ENCODE results near the gene KCNIP1.

KCNIP1 gene

GRCh38 chr5:170475294-170476000 lies 28.4 kb upstream of the KCNIP1 start:
- no peaks in the 10 kb centered on the region for H3K36me3 ChIP-seq (ENCODE audit: insufficient read depth, low read length)
- TF ChIP-seq, protein P1, sequence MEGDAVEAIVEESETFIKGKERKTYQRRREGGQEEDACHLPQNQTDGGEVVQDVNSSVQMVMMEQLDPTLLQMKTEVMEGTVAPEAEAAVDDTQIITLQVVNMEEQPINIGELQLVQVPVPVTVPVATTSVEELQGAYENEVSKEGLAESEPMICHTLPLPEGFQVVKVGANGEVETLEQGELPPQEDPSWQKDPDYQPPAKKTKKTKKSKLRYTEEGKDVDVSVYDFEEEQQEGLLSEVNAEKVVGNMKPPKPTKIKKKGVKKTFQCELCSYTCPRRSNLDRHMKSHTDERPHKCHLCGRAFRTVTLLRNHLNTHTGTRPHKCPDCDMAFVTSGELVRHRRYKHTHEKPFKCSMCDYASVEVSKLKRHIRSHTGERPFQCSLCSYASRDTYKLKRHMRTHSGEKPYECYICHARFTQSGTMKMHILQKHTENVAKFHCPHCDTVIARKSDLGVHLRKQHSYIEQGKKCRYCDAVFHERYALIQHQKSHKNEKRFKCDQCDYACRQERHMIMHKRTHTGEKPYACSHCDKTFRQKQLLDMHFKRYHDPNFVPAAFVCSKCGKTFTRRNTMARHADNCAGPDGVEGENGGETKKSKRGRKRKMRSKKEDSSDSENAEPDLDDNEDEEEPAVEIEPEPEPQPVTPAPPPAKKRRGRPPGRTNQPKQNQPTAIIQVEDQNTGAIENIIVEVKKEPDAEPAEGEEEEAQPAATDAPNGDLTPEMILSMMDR (IDR thresholded peaks at IDR 0.05; ENCODE audit: low read length): no peak
- TF ChIP-seq EZH2 (IDR thresholded peaks at IDR 0.05; ENCODE audit: borderline replicate concordance, low read length): no peak
- no peaks in the 10 kb centered on the region for H4K20me1 ChIP-seq (ENCODE audit: insufficient read depth, low read length)
- H2AFZ ChIP-seq (ENCODE audit: low read length): no peak overlapping the region
- no peaks in the 10 kb centered on the region for H3K4me1 ChIP-seq (ENCODE audit: insufficient read depth, low read length, severe bottlenecking)
- no peaks in the 10 kb centered on the region for H3K9me2 ChIP-seq (ENCODE audit: low read depth, low read length)
- H3F3A ChIP-seq (ENCODE audit: insufficient read depth, low read length): no peaks in the 10 kb centered on the region
- no peaks in the 10 kb centered on the region for H3K79me2 ChIP-seq (ENCODE audit: insufficient read depth, low read length)
- H3K9ac ChIP-seq (ENCODE audit: low read length): no peak overlapping the region
- no peaks in the 10 kb centered on the region for H3K27me3 ChIP-seq (ENCODE audit: insufficient read depth, low read length)
- no peak overlapping the region for H3K4me3 ChIP-seq (ENCODE audit: low read depth, low read length, poor library complexity, severe bottlenecking)
- no peaks in the 10 kb centered on the region for H3K9me3 ChIP-seq (ENCODE audit: low read length)
- no peak overlapping the region for H3K27ac ChIP-seq (ENCODE audit: low read depth, low read length, poor library complexity, severe bottlenecking)
- no peak overlapping the region for H3K4me2 ChIP-seq (ENCODE audit: low read length)

GRCh38 chr5:170476704-170477103 lies 27.1 kb upstream of the KCNIP1 start:
- no peaks in the 10 kb centered on the region for H3K9me2 ChIP-seq (ENCODE audit: low read depth, low read length)
- H3K27ac ChIP-seq (ENCODE audit: low read depth, low read length, poor library complexity, severe bottlenecking): no peak overlapping the region
- no peak overlapping the region for H3K9ac ChIP-seq (ENCODE audit: low read length)
- H3K4me3 ChIP-seq (ENCODE audit: low read depth, low read length, poor library complexity, severe bottlenecking): no peak overlapping the region
- H3K4me1 ChIP-seq (ENCODE audit: insufficient read depth, low read length, severe bottlenecking): no peaks in the 10 kb centered on the region
- TF ChIP-seq, protein P1 (IDR thresholded peaks at IDR 0.05; ENCODE audit: low read length): no peak
- no peaks in the 10 kb centered on the region for H3K36me3 ChIP-seq (ENCODE audit: insufficient read depth, low read length)
- no peak overlapping the region for H2AFZ ChIP-seq (ENCODE audit: low read length)
- no peaks in the 10 kb centered on the region for H3K79me2 ChIP-seq (ENCODE audit: insufficient read depth, low read length)
- H3K27me3 ChIP-seq (ENCODE audit: insufficient read depth, low read length): no peaks in the 10 kb centered on the region
- H3K9me3 ChIP-seq (ENCODE audit: low read length): no peaks in the 10 kb centered on the region
- no peak overlapping the region for H3K4me2 ChIP-seq (ENCODE audit: low read length)
- H4K20me1 ChIP-seq (ENCODE audit: insufficient read depth, low read length): no peaks in the 10 kb centered on the region
- H3F3A ChIP-seq (ENCODE audit: insufficient read depth, low read length): no peaks in the 10 kb centered on the region

- H3K4me1 ChIP-seq (ENCODE audit: insufficient read depth, low read length, severe bottlenecking): no peaks in the 10 kb centered on the region
- no peak overlapping the region for H3K27ac ChIP-seq (ENCODE audit: low read depth, low read length, poor library complexity, severe bottlenecking)
Measured at GRCh38 chr5:170477906-170478305, 25.9 kb upstream of the KCNIP1 start.

More at GRCh38 chr5:170477906-170478305, 25.9 kb upstream of the KCNIP1 start:
- Histone ChIP-seq H2AFZ (ENCODE audit: low read length) (no peak overlapping the region), H3F3A (ENCODE audit: insufficient read depth, low read length) (no peaks in the 10 kb centered on the region), H3K4me2 (ENCODE audit: low read length) (no peak overlapping the region), H3K9me2 (ENCODE audit: low read depth, low read length) (no peaks in the 10 kb centered on the region), H3K36me3 (ENCODE audit: insufficient read depth, low read length) (no peaks in the 10 kb centered on the region), H3K9ac (ENCODE audit: low read length) (no peak overlapping the region), H3K4me3 (ENCODE audit: low read depth, low read length, poor library complexity, severe bottlenecking) (no peak overlapping the region), H3K9me3 (ENCODE audit: low read length) (no peaks in the 10 kb centered on the region), H3K27me3 (ENCODE audit: insufficient read depth, low read length) (no peaks in the 10 kb centered on the region), H3K79me2 (ENCODE audit: insufficient read depth, low read length) (no peaks in the 10 kb centered on the region), H4K20me1 (ENCODE audit: insufficient read depth, low read length) (no peaks in the 10 kb centered on the region)
- no peak for TF ChIP-seq EZH2 (IDR thresholded peaks at IDR 0.05; ENCODE audit: borderline replicate concordance, low read length)
- TF ChIP-seq, protein P1 (IDR thresholded peaks at IDR 0.05; ENCODE audit: low read length): no peak
